Measurements from ENCODE around the gene GOLT1B. TPM values are rescaled to one million over a fixed set of nuclear protein-coding genes. Genes with fewer than 3 reads are reported as not detected.
"Not testable (repeated sequence)": the region's sequence is repeated elsewhere in the genome, so short reads cannot be mapped to it uniquely, and the experiment has no call there.

The GOLT1B gene
- polyA plus RNA-seq, 1 of the 3 experiments (the other 2 are of a cell fraction) = 7.9 TPM

DNA sequence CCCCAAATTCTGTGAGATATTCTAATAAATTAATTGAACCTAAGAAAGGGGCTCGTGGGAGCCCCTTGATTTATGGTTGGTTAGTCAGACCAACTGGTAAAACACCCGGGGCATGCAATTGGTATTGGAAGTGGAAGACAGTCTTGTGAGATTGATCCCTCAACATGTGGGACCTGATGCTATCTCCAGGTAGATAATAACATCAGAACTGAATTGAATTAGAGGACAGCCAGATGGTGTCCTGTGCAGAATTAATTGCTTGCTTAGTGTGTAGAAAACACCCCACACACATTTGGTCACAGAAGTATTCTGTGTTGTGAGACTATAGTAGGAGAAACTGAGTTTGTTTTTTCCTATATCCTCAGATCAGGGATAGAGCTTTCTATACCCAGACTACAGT is 42.1 kb upstream of the GOLT1B start:
- no peak overlapping the region for H3K9ac ChIP-seq
- POLR2A ChIA-PET = no interaction called here
- CTCF ChIA-PET = interaction anchor here (1.1 kb wide), 1 partner anchor 22 kb away, joined by 3 read pairs; the partner anchor contains the start of gene PYROXD1
- DNase-seq = no peak
- no peaks in the 10 kb centered on the region for H3K9me2 ChIP-seq
- H3K79me2 ChIP-seq (ENCODE audit: insufficient read depth) = no peaks in the 10 kb centered on the region
- no peak overlapping the region for H3K4me3 ChIP-seq (ENCODE audit: low read depth in 2 of 2, low read length in 1 of 2)
- 63% methylated on average over 2 of the region's 2 CpGs for WGBS (ENCODE audit: low lambda C conversion rate)
- no peaks in the 10 kb centered on the region for H3K9me3 ChIP-seq
- H3K4me1 ChIP-seq (ENCODE audit: control insufficient read depth in 1 of 2, insufficient read depth in 2 of 2, low read depth in 1 of 2, low read length in 1 of 2) = no peaks in the 10 kb centered on the region; a peak in 1 of 4 replicates
- H3F3A ChIP-seq (replicated peaks; ENCODE audit: insufficient read depth) = peaks cover 13% of the 10 kb centered on the region
- H2AFZ ChIP-seq (ENCODE audit: low read depth) = no peak overlapping the region
- no peaks in the 10 kb centered on the region for H4K20me1 ChIP-seq (ENCODE audit: insufficient read depth)
- H3K36me3 ChIP-seq (replicated peaks in 1 of 2; ENCODE audit: control insufficient read depth in 1 of 2, insufficient read depth in 2 of 2, low read length in 1 of 2) = peaks cover 53 to 57% of the 10 kb centered on the region in 2 experiments
- no peak for TF ChIP-seq ELF1 (IDR thresholded peaks at IDR 0.05)
- no peak for TF ChIP-seq FOSL2 (IDR thresholded peaks at IDR 0.05; ENCODE audit: borderline replicate concordance, low read depth)
- peak in 1 of 2 experiments; percentile 55; a peak in 1 of 4 replicates for TF ChIP-seq EP300 (IDR thresholded peaks at IDR 0.05; ENCODE audit: borderline replicate concordance in 1 of 2, low read depth in 1 of 2, low read length in 1 of 2)
- no peak for TF ChIP-seq POLR2AphosphoS5 (IDR thresholded peaks at IDR 0.05; ENCODE audit: low read depth, low read length)
- 0 out of 2 replicates have a peak, but pooled peaks have one; percentile 27 for TF ChIP-seq RCOR1 (IDR thresholded peaks at IDR 0.05; ENCODE audit: low read length)
- TF ChIP-seq, protein P1, sequence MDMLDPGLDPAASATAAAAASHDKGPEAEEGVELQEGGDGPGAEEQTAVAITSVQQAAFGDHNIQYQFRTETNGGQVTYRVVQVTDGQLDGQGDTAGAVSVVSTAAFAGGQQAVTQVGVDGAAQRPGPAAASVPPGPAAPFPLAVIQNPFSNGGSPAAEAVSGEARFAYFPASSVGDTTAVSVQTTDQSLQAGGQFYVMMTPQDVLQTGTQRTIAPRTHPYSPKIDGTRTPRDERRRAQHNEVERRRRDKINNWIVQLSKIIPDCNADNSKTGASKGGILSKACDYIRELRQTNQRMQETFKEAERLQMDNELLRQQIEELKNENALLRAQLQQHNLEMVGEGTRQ (IDR thresholded peaks at IDR 0.05; ENCODE audit: borderline replicate concordance, low read depth, low read length) = no peak
- no peak for TF ChIP-seq EZH2phosphoT487 (IDR thresholded peaks at IDR 0.05; ENCODE audit: borderline replicate concordance, low read depth)
- no peak for TF ChIP-seq MEF2A (IDR thresholded peaks at IDR 0.05; ENCODE audit: borderline replicate concordance, low read depth)
- TF ChIP-seq SMC3 (IDR thresholded peaks at IDR 0.05; ENCODE audit: low read depth, low read length) = no peak
- TF ChIP-seq FOXM1 (IDR thresholded peaks at IDR 0.05; ENCODE audit: low read depth) = no peak
- TF ChIP-seq GABPA (IDR thresholded peaks at IDR 0.05; ENCODE audit: low read depth) = no peak
- no peak for TF ChIP-seq TEAD4 (IDR thresholded peaks at IDR 0.05; ENCODE audit: borderline replicate concordance, insufficient read depth)
- no peak for TF ChIP-seq CHD2 (IDR thresholded peaks at IDR 0.05; ENCODE audit: low read length, partially characterized antibody)
- no peak for TF ChIP-seq TAF1 (IDR thresholded peaks at IDR 0.05; ENCODE audit: borderline replicate concordance, low read depth, low read length)
- TF ChIP-seq RXRA (IDR thresholded peaks at IDR 0.05; ENCODE audit: borderline replicate concordance, low read depth) = no peak
- no peak for TF ChIP-seq SIN3A (IDR thresholded peaks at IDR 0.05; ENCODE audit: borderline replicate concordance, low read depth, low read length)
- TF ChIP-seq FOXJ3 (CRISPR knock-in tag; IDR thresholded peaks at IDR 0.05) = no peak
- TF ChIP-seq GATA2 (CRISPR knock-in tag; IDR thresholded peaks at IDR 0.05) = peak; percentile 78
- TF ChIP-seq, protein P2, sequence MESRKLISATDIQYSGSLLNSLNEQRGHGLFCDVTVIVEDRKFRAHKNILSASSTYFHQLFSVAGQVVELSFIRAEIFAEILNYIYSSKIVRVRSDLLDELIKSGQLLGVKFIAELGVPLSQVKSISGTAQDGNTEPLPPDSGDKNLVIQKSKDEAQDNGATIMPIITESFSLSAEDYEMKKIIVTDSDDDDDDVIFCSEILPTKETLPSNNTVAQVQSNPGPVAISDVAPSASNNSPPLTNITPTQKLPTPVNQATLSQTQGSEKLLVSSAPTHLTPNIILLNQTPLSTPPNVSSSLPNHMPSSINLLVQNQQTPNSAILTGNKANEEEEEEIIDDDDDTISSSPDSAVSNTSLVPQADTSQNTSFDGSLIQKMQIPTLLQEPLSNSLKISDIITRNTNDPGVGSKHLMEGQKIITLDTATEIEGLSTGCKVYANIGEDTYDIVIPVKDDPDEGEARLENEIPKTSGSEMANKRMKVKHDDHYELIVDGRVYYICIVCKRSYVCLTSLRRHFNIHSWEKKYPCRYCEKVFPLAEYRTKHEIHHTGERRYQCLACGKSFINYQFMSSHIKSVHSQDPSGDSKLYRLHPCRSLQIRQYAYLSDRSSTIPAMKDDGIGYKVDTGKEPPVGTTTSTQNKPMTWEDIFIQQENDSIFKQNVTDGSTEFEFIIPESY (IDR thresholded peaks at IDR 0.05; ENCODE audit: borderline replicate concordance, low read depth) = no peak
- TF ChIP-seq, protein P3, sequence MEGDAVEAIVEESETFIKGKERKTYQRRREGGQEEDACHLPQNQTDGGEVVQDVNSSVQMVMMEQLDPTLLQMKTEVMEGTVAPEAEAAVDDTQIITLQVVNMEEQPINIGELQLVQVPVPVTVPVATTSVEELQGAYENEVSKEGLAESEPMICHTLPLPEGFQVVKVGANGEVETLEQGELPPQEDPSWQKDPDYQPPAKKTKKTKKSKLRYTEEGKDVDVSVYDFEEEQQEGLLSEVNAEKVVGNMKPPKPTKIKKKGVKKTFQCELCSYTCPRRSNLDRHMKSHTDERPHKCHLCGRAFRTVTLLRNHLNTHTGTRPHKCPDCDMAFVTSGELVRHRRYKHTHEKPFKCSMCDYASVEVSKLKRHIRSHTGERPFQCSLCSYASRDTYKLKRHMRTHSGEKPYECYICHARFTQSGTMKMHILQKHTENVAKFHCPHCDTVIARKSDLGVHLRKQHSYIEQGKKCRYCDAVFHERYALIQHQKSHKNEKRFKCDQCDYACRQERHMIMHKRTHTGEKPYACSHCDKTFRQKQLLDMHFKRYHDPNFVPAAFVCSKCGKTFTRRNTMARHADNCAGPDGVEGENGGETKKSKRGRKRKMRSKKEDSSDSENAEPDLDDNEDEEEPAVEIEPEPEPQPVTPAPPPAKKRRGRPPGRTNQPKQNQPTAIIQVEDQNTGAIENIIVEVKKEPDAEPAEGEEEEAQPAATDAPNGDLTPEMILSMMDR (IDR thresholded peaks at IDR 0.05) = no peak
- no peak for TF ChIP-seq JUND (IDR thresholded peaks at IDR 0.05)
- TF ChIP-seq NRF1 (IDR thresholded peaks at IDR 0.05; ENCODE audit: low read depth, low read length) = no peak
- no peak for TF ChIP-seq NFIC (IDR thresholded peaks at IDR 0.05; ENCODE audit: borderline replicate concordance)
- H3K27ac ChIP-seq (ENCODE audit: low read depth in 2 of 2, low read length in 1 of 2) = no peak overlapping the region
- no peak overlapping the region for H3K4me2 ChIP-seq
- no peaks in the 10 kb centered on the region for H3K27me3 ChIP-seq (ENCODE audit: insufficient read depth)

- POLR2A ChIA-PET; H3K27me3 ChIP-seq (ENCODE audit: insufficient read depth); H3K4me2 ChIP-seq; H3K4me1 ChIP-seq (ENCODE audit: control insufficient read depth in 1 of 2, insufficient read depth in 2 of 2, low read depth in 1 of 2, low read length in 1 of 2); H3K9me2 ChIP-seq; H3K4me3 ChIP-seq (ENCODE audit: low read depth in 2 of 2, low read length in 1 of 2); H4K20me1 ChIP-seq (ENCODE audit: insufficient read depth); H3K9me3 ChIP-seq; H3K9ac ChIP-seq; H2AFZ ChIP-seq (ENCODE audit: low read depth); H3K27ac ChIP-seq (ENCODE audit: low read depth in 2 of 2, low read length in 1 of 2); DNase-seq; H3K79me2 ChIP-seq (ENCODE audit: insufficient read depth); CTCF ChIA-PET: not testable (repeated sequence)
- WGBS (ENCODE audit: low lambda C conversion rate) = 94% methylated on average over 2 of the region's 2 CpGs
- H3F3A ChIP-seq (replicated peaks; ENCODE audit: insufficient read depth) = peaks cover 20% of the 10 kb centered on the region
- H3K36me3 ChIP-seq (replicated peaks in 1 of 2; ENCODE audit: control insufficient read depth in 1 of 2, insufficient read depth in 2 of 2, low read length in 1 of 2) = peaks cover 50 to 54% of the 10 kb centered on the region in 2 experiments
Measured at GRCh38 chr12:21467334-21467733, 34.3 kb upstream of the GOLT1B start.
